GM12864 (cell line): Measurements from ENCODE around the gene PMS2.
"Not testable (repeated sequence)": the region's sequence is repeated elsewhere in the genome, so short reads cannot be mapped to it uniquely, and the experiment has no call there.

Source experiments
- DNase-seq: peaks from one replicate; pipeline ENCODE4 v3.0.0-alpha.2; 2011; ENCODE audit warnings: low read depth
- H3K4me3 ChIP-seq: 2 replicates; pipeline ENCODE4 v1.5.1; 2011; ENCODE audit warnings: mild to moderate bottlenecking, low read depth, low read length, control low read depth
- TF ChIP-seq, protein P1 (sequence below): IDR thresholded peaks from 2 replicates; pipeline ENCODE4 v1.5.1; 2011; ENCODE audit warnings: low read depth, mild to moderate bottlenecking, moderate library complexity, low read length, control low read depth, inconsistent platforms; ENCODE audit errors: missing control alignments

Gene PMS2, protein sequence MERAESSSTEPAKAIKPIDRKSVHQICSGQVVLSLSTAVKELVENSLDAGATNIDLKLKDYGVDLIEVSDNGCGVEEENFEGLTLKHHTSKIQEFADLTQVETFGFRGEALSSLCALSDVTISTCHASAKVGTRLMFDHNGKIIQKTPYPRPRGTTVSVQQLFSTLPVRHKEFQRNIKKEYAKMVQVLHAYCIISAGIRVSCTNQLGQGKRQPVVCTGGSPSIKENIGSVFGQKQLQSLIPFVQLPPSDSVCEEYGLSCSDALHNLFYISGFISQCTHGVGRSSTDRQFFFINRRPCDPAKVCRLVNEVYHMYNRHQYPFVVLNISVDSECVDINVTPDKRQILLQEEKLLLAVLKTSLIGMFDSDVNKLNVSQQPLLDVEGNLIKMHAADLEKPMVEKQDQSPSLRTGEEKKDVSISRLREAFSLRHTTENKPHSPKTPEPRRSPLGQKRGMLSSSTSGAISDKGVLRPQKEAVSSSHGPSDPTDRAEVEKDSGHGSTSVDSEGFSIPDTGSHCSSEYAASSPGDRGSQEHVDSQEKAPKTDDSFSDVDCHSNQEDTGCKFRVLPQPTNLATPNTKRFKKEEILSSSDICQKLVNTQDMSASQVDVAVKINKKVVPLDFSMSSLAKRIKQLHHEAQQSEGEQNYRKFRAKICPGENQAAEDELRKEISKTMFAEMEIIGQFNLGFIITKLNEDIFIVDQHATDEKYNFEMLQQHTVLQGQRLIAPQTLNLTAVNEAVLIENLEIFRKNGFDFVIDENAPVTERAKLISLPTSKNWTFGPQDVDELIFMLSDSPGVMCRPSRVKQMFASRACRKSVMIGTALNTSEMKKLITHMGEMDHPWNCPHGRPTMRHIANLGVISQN

DNA sequence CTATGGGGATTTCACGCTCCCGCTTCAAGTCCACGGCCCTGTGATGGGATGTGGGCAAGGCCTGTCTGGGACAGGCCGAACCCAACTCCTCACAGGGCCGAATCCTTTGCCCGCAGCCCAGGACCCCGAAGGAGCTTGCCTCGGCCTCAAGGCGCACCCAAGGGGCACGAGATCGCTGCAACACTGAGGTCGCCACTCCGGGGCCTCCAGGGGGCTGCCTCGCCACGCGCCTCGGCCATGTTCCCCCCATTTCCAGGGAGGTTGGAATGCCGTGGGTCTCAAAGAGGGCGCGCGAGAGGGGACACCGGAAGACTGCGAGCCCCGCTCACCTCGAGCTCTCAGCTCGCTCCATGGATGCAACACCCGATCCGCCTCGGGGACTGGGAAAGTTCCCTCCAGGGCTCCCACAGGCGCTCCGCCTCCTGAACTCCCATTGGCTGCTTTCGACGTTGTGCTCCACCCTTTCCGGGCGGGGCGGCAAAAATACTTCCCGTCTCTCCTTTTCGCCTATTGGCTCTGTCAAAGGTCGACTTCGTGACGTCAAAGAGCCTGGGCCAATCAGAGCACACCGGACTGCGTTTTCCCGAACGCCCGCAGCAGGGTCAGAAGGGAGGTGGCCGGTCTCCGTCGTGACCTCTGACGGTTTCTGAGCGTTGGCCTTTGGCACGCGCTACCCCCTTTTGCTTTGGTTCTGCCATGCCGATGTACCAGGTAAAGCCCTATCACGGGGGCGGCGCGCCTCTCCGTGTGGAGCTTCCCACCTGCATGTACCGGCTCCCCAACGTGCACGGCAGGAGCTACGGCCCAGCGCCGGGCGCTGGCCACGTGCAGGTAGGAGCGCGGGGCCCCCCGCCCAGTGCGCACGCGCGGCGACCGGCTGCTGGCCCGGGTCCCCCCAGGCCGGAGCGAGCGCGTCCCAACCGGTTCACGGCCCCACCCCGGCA, at the start of gene PMS2, which contains the start of gene AIMP2:
TSS of gene PMS2 (minus strand) at position 382 of the 944 bp plus-strand sequence. CDS start at position 352, 30 bp downstream.
TSS of gene AIMP2 (plus strand) at position 605 of the 944 bp plus-strand sequence. CDS start at position 697, 92 bp downstream.
- peak within 1 kb of the TSS; percentile 84 for H3K4me3 ChIP-seq
- DNase-seq = peak; percentile 95
- TF ChIP-seq, protein P1, sequence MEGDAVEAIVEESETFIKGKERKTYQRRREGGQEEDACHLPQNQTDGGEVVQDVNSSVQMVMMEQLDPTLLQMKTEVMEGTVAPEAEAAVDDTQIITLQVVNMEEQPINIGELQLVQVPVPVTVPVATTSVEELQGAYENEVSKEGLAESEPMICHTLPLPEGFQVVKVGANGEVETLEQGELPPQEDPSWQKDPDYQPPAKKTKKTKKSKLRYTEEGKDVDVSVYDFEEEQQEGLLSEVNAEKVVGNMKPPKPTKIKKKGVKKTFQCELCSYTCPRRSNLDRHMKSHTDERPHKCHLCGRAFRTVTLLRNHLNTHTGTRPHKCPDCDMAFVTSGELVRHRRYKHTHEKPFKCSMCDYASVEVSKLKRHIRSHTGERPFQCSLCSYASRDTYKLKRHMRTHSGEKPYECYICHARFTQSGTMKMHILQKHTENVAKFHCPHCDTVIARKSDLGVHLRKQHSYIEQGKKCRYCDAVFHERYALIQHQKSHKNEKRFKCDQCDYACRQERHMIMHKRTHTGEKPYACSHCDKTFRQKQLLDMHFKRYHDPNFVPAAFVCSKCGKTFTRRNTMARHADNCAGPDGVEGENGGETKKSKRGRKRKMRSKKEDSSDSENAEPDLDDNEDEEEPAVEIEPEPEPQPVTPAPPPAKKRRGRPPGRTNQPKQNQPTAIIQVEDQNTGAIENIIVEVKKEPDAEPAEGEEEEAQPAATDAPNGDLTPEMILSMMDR = peak; percentile 30

DNA sequence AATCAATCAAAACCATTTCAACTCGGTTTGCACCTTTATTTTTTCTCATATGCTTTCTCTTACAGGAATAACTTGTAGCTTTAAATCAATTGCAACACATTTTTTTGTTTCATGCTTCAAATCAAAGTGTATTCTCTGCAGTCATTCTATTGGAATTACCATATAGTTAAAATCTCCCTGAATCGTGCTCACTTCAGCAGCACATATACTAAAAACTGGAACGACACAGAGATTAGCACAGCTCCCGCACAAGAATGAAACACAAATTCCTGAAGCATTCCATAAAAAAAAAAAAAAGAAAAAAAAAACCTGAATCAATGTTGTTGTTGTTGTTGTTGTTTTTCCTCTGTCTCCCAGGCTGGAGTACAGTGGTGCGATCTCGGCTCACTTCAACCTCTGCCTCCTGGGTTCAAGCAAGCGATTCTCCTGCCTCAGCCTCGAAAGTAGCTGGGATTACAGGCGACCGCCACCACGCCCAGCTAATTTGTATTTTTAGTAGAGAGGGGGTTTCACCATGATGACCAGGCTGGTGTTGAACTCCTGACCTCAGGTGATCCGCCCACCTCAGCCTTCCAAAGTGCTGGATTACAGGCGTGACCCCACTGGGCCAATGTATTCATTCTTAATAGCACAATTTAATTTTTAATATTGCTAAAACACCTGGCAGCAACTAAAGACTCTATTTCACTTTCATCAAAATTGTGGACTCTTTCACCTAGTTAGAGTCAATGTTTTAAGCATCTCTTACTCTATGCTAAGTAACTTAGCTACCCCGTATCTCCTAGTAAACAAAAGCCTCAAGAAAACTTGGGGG, 48.7 kb upstream of the PMS2 start:
- TF ChIP-seq, protein P1 = no peak
- no peak for DNase-seq
- H3K4me3 ChIP-seq = peak overlapping the region; percentile 92

DNA sequence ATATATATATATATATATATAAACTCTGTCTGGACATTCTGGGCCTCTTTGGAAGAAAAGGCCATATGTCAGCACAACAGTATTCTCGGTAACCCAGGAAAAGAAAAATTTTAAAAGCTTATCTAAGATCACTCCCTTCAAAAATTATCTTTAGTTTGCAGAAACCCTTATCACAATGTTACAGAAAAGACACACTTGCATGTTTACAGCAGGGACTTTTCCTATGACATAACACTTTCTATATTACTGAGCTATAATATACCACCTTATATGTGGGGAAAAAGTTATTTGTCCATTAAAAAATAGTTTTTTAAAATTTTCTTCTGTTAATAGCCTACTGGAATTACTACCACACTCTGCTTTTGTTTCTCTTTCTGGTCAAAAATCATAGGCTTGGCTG, 47.8 kb upstream of the PMS2 start:
- no peak for DNase-seq
- TF ChIP-seq, protein P1 = no peak
- peak overlapping the region; percentile 21; the same call in 1 of the 2 replicates for H3K4me3 ChIP-seq

DNA sequence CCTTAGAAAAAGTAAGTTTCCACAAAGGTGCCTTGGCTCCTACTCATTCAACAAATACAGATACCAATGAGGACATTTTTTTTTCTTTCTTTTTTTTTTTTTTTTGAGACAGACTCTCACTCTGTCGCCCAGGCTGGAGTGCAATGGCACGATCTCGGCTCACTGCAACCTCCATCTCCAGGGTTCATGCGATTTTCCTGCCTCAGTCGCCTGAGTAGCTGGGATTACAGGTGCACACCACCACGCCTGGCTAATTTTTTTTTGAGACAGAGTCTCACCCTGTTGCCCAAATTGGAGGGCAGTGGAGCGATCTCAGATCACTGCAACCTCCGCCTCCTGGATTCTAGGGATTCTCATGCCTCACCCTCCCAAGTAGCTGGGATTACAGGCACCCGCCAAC, 42.3 kb upstream of the PMS2 start:
- not testable (repeated sequence) for H3K4me3 ChIP-seq, DNase-seq

DNA sequence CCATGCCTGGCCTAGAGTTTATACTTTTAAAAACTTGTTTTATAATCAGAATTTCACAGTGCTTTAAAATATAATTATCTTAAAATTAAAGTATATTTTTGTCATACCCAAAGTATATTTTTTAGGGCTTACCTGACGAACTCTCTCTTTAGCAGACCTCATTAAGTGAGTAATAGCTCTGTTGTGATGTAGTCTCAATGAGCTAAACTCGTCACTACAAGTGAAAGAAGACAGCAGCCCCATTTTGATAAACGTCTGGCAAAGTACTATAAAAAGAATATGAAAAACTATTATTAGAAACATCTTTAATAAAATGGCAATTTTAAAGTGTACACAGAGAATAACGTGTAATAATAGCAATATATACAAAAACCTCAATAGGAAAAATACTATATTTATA, 40.9 kb upstream of the PMS2 start:
- DNase-seq = no peak
- no peak overlapping the region for H3K4me3 ChIP-seq
- TF ChIP-seq, protein P1 = no peak

DNA sequence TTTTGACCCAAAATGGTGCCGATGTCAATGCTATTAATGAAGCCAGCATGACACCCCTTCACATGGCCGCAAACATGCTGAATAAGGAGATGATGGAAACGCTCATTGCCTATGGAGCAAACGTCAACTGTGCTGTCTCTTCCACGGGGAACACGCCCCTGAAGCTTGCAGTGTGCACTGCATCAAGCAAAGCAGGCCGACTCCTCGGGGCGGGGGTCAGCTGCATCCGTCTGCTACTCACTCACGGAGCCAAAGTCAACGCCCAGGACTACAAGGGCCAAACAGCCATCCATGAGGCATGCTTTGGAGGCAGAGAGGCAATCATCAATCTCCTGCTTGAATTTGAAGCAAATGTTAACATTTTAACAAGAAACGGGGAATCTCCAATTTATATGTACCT, 26.8 kb upstream of the PMS2 start:
- H3K4me3 ChIP-seq = no peak overlapping the region
- TF ChIP-seq, protein P1 = no peak
- no peak for DNase-seq
